ENCODE measurements around the gene ADK.
"Not testable (repeated sequence)": the region's sequence is repeated elsewhere in the genome, so short reads cannot be mapped to it uniquely, and the experiment has no call there.

The ADK gene

DNA sequence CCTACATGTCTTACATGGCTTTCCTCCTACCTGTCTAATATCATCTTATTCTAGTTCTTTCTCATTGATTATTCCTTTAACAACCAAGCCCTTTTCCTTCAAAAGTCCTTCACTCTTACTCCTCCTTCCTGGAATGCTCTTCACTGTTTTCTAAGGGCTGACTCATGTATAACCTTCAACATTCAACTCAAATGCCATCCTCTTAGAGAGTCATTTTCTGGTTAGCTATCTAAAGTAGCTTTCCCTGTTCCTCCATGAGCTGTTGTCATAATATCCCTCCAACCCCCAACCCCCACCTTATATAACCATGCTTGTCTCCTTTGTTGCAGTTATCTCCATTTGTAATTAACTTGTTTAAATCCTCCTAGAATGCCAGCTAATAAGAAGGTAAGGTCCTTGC is 286.8 kb downstream of the ADK start:
- no peak overlapping the region for H3K27ac Mint-ChIP-seq
- no peaks in the 10 kb centered on the region for H3K27me3 Mint-ChIP-seq
- H3K4me3 Mint-ChIP-seq: no peak overlapping the region
- no peaks in the 10 kb centered on the region for H3K9me3 Mint-ChIP-seq
- peaks cover 22% of the 10 kb centered on the region for H3K4me1 Mint-ChIP-seq
- H3K36me3 Mint-ChIP-seq: peaks cover 9% of the 10 kb centered on the region

GRCh38 chr10:74439213-74439612 is 288.2 kb downstream of the ADK start:
- H3K27ac Mint-ChIP-seq: no peak overlapping the region
- H3K4me3 Mint-ChIP-seq: no peak overlapping the region

GRCh38 chr10:74445493-74445892 is 294.5 kb downstream of the ADK start:
- Mint-ChIP-seq H3K4me1 (peaks cover 28% of the 10 kb centered on the region), H3K27ac (no peak overlapping the region), H3K9me3 (no peaks in the 10 kb centered on the region), H3K27me3 (no peaks in the 10 kb centered on the region), H3K36me3 (peaks cover 3% of the 10 kb centered on the region), H3K4me3 (no peak overlapping the region)

More at GRCh38 chr10:74439213-74439612, 288.2 kb downstream of the ADK start:
- Mint-ChIP-seq H3K27me3 (no peaks in the 10 kb centered on the region), H3K4me1 (peaks cover 22% of the 10 kb centered on the region), H3K9me3 (no peaks in the 10 kb centered on the region), H3K36me3 (peaks cover 8% of the 10 kb centered on the region)

DNA sequence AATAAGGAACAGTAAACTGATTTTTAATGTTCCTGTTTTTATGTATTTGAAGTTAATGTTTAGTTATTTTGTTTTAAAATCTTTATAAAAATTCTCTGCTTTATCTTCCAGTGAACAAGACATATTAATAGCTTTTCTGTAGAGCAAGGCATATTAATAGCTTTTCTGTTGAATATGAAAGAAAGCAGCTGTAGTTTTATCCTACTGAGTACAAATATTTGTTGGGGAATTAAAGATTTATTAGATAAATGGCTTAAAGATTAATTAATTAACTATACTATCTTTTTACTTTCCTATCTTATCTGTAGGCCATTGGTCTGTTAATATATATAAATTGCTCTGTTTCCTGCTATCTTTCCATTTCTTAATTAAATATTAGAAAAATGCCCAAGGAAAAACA is 299.6 kb downstream of the ADK start:
- Mint-ChIP-seq H3K4me3 (no peak overlapping the region), H3K9me3 (no peaks in the 10 kb centered on the region), H3K27me3 (no peaks in the 10 kb centered on the region), H3K36me3 (peaks cover 9% of the 10 kb centered on the region), H3K27ac (no peak overlapping the region), H3K4me1 (peaks cover 28% of the 10 kb centered on the region)

DNA sequence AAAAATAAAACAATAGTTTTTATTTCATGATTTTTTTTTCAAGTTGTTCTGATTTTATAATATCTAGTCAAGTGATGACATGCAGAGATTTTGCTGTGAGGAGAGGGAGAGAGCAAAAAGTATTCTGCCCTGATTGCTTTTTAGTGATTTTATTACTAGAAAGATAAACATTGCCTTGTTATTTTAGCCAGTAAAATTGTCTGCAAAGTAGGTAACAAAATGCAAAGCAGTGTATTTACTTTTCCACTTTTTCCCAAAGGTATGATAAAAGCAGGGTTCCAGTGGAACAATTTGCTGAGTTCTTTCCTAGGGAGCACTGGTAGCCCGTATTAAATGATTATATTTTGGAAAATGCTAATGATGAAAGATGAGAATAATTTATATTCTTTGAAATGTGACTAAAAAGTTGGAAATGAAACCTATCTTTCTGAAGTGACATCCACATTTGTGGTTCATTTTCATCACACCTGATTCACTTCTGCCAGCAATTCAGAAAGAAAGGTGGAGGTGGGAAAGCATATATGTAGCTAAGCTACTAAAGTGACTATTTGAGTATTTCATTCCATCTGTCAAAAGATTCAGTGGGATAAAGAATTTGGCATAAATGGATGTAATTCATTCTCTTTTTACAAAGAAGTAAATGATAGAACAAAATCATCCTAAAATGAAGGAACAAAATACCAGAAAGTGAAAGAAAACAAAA is 300.3 kb downstream of the ADK start:
- Mint-ChIP-seq H3K9me3 (no peaks in the 10 kb centered on the region), H3K4me3 (no peak overlapping the region), H3K36me3 (peaks cover 12% of the 10 kb centered on the region), H3K4me1 (peaks cover 22% of the 10 kb centered on the region), H3K27ac (peak overlapping the region; percentile 23), H3K27me3 (no peaks in the 10 kb centered on the region)

DNA sequence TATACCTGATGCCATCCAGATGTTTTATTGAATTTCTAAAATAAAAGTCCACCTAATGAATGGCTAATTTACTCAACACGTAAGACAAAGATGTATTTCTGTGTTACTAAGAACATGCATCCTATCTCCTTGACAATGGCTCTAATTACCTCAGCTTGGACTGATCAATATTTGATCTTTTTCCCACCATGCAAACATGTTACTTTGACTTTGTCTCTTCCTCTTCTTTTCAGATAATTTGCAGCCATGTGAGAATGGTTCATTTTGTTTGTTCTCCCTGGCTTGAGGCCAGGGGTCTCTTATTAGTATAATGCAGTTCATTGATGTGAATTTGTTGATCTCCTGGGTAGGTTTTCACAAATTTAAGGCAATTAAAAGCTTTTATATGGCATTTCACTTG is 302.1 kb downstream of the ADK start:
- H3K4me3 Mint-ChIP-seq: no peak overlapping the region
- peaks cover 18% of the 10 kb centered on the region for H3K36me3 Mint-ChIP-seq
- no peaks in the 10 kb centered on the region for H3K9me3 Mint-ChIP-seq
- peaks cover 20% of the 10 kb centered on the region for H3K4me1 Mint-ChIP-seq
- H3K27me3 Mint-ChIP-seq: no peaks in the 10 kb centered on the region
- no peak overlapping the region for H3K27ac Mint-ChIP-seq

GRCh38 chr10:74457478-74457877 is 306.5 kb downstream of the ADK start:
- not testable (repeated sequence) for H3K4me1 Mint-ChIP-seq, H3K27me3 Mint-ChIP-seq, H3K4me3 Mint-ChIP-seq, H3K27ac Mint-ChIP-seq, H3K9me3 Mint-ChIP-seq
- peaks cover 18% of the 10 kb centered on the region for H3K36me3 Mint-ChIP-seq

DNA sequence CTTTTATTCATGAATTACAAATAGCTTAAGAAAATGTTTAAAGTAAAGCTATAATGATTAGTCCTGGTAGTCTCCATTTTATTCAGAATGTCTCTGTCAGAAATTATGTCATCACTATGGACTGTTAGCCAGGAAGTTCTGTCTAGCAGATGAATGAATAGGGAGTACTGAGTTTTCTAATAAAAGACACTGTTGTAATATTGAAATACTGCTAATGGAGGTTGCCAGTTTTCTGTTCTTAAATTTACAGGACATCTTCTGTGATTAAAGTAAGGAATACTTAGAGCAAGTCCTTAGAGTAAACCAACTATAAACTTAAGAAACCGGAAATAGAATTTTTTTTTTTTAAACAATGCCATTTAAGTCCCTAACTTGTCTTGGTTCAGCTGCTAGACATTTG is 309.8 kb downstream of the ADK start:
- Mint-ChIP-seq H3K36me3 (peaks cover 11% of the 10 kb centered on the region), H3K9me3 (no peaks in the 10 kb centered on the region), H3K27me3 (no peaks in the 10 kb centered on the region), H3K27ac (no peak overlapping the region), H3K4me1 (no peaks in the 10 kb centered on the region), H3K4me3 (no peak overlapping the region)

DNA sequence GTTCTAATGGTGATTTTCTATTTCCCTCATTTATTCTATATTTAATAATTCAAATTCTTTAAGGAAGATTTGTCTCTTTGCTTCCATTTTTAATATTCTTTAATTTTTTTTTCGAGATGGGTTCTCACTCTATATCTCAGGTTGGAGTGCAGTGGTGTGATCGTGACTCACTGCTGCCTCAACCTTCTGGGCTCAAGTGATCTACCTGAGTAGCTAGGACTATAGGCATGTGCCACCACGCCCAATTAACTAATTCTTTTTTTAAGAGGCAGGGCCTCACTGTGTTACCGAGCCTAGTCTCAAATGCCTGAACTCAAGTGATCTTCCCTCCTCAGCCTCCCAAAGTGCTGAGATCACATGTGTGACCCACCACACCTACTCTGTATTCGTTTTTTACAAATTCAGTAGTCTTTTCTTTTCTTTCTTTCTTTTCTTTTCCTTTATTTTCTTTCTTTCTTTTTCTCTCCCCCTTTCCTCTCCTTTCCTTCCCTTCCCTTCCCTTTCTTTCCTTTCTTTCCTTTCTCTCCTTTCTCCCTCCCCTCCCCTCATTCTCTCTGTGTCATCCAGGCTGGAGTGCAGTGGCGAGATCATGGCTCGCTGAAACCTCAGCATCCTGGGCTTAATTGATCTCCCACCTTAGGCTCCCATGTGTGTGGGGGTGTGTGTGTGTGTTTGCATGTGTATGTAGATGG is 323.1 kb downstream of the ADK start:
- Mint-ChIP-seq H3K4me3 (no peak overlapping the region), H3K36me3 (peaks cover 21% of the 10 kb centered on the region), H3K9me3 (no peaks in the 10 kb centered on the region), H3K27ac (no peak overlapping the region), H3K4me1 (no peaks in the 10 kb centered on the region), H3K27me3 (no peaks in the 10 kb centered on the region)

DNA sequence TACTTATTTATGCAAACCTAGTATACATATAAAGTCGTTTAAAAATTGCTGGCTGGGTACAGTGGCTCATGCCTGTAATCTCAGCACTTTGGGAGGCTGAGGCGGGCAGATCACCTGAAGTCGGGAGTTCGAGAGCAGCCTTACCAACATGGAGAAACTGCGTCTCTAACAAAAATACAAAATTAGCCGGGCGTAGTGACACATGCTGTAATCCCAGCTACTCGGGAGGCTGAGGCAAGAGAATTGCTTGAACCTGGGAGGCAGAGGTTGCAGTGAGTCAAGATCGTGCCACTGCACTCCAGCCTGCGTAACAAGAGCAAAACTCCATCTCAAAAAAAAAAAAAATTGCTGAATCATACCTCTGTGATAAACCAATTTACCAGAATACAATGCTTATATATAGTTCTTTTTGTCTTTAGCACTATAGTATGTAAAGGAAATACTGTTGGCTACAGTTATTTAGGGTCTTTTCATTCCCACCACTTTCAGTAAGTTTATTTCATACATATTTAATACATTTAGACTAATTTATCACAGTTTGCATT is 325.2 kb downstream of the ADK start:
- not testable (repeated sequence) for H3K27ac Mint-ChIP-seq, H3K9me3 Mint-ChIP-seq, H3K27me3 Mint-ChIP-seq

GRCh38 chr10:74480778-74481177 is 329.8 kb downstream of the ADK start:
- no peak overlapping the region for H3K4me3 Mint-ChIP-seq
- no peaks in the 10 kb centered on the region for H3K9me3 Mint-ChIP-seq
- H3K27ac Mint-ChIP-seq: no peak overlapping the region
- peaks cover 4% of the 10 kb centered on the region for H3K4me1 Mint-ChIP-seq
- no peaks in the 10 kb centered on the region for H3K27me3 Mint-ChIP-seq
- H3K36me3 Mint-ChIP-seq: peaks cover 40% of the 10 kb centered on the region

More for the DNA sequence above, 325.2 kb downstream of the ADK start:
- not testable (repeated sequence) for H3K4me3 Mint-ChIP-seq, H3K4me1 Mint-ChIP-seq
- peaks cover 19% of the 10 kb centered on the region for H3K36me3 Mint-ChIP-seq

- peaks cover 39% of the 10 kb centered on the region for H3K36me3 Mint-ChIP-seq
- no peak overlapping the region for H3K4me3 Mint-ChIP-seq
- no peak overlapping the region for H3K27ac Mint-ChIP-seq
- no peaks in the 10 kb centered on the region for H3K27me3 Mint-ChIP-seq
- peaks cover 4% of the 10 kb centered on the region for H3K4me1 Mint-ChIP-seq
- no peaks in the 10 kb centered on the region for H3K9me3 Mint-ChIP-seq
These were observed 332.3 kb downstream of the ADK start for GRCh38 chr10:74483356-74483755.

- Mint-ChIP-seq H3K27ac (no peak overlapping the region), H3K4me1 (peaks cover 4% of the 10 kb centered on the region)
These were observed 334.3 kb downstream of the ADK start for GRCh38 chr10:74485283-74485682.

GRCh38 chr10:74486659-74487058 is 335.6 kb downstream of the ADK start:
- Mint-ChIP-seq H3K4me1 (no peaks in the 10 kb centered on the region), H3K36me3 (peaks cover 27% of the 10 kb centered on the region), H3K4me3 (no peak overlapping the region), H3K9me3 (no peaks in the 10 kb centered on the region), H3K27me3 (no peaks in the 10 kb centered on the region), H3K27ac (no peak overlapping the region)

More at GRCh38 chr10:74485283-74485682, 334.3 kb downstream of the ADK start:
- Mint-ChIP-seq H3K36me3 (peaks cover 36% of the 10 kb centered on the region), H3K9me3 (no peaks in the 10 kb centered on the region), H3K27me3 (no peaks in the 10 kb centered on the region), H3K4me3 (no peak overlapping the region)

GRCh38 chr10:74488907-74489306 is 337.9 kb downstream of the ADK start:
- Mint-ChIP-seq H3K27me3 (no peaks in the 10 kb centered on the region), H3K36me3 (peaks cover 12% of the 10 kb centered on the region), H3K27ac (no peak overlapping the region), H3K4me1 (no peaks in the 10 kb centered on the region), H3K4me3 (no peak overlapping the region), H3K9me3 (no peaks in the 10 kb centered on the region)

- Mint-ChIP-seq H3K27me3 (no peaks in the 10 kb centered on the region), H3K27ac (no peak overlapping the region), H3K4me1 (no peaks in the 10 kb centered on the region), H3K4me3 (no peak overlapping the region), H3K9me3 (peaks cover 7% of the 10 kb centered on the region), H3K36me3 (peaks cover 6% of the 10 kb centered on the region)
These were observed 339.5 kb downstream of the ADK start for GRCh38 chr10:74490551-74490950.
